Activated CD4-positive, alpha-beta T cell treated with anti-CD3 and anti-CD28 coated beads, Interleukin-2, Interleukin-6, amounts not matched to agents 100 ng/mL and 50 ng/mL, durations not matched to agents 16 hours and 8 hours (primary cell): ENCODE results near the gene REXO5.

Experiments
- DNase-seq: peaks from one replicate; pipeline ENCODE4 v3.0.0-alpha.2; 2020

REXO5 gene

DNA sequence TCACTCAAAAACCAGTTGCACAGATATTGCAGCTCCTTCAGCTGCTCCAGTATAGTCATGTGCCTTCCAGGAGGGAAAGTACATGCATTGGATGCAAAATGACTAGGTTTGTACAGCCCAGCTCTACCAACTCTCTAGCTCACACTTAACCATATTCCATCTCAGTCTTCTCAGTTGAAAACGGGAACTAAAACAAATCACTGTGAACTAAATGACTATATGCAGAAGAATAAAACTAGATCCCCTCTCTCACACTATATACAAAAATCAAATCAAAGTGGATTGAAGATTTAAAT, 69.0 kb downstream of the REXO5 start:
- peak; percentile 16 for DNase-seq

DNA sequence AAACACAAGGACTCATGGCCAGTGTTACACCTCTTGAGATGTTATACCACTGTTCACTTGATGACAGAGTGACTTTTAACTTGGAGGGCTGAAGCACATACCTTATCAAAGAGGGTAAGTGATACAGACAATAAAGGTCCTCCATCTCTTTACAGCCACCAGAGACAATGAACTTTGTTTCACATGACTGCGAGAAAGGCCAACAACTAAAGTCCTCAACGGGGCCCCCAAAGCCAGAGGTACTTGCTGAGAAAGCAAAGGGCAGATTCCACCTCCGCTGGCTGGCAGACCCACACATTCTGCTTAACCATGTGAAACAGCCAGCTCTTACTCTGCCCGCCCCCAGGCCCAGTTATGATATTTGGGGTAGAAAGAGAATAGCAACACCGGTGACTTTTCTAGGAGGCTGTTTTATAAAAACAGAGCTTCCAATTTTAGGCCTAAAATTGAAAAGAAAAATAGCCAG, 72.4 kb downstream of the REXO5 start:
- DNase-seq, result no peak

- peak; percentile 79 for DNase-seq
Measured at GRCh38 chr16:20879175-20880040, 73.1 kb downstream of the REXO5 start.

DNA sequence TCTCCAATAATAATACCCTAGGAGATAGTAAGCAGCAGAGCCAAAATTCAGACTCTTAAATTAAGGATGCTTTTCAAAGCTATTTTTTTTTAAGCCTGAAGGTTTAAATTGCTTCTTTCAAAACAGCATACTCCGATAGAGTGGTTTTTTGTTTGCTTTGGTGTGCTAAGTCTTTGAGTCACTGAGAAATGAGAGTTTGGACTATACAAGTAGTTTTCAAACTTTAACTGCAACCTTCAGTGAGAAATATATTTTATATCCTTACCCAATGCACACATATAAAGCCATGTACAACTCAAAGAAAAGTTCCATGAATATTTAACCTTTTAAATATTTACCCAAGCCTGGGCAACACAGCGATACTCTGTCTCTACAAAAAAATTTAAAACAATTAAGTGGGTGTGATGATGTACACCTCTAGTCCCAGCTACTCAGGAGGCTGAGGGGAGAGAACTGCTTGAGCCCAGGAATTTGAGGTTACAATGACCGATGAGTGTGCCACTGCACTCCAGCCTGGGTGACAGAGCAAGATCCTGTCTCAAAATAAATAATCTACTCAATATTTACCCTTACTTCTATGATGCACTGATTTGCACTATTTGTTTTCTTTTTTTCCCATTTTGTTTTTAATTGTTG, 74.7 kb downstream of the REXO5 start:
- no peak for DNase-seq

DNA sequence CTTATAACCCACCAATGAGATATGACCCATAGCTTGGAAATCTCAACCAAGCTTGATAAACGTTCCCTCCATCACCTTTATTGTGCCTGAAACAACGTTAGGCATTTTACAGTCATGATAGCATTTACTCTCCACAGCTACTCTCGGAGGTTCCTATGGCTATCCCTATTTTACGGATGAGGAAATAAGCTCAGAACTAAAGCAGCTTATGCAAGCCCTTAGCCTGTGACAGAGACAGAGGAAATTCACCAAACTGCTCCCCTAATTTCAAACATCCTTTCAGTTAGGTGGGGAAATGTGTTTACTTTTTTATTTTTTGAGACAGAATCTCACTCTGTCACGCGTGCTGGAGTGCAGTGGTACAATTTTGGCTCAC, 75.2 kb downstream of the REXO5 start:
- no peak for DNase-seq

GRCh38 chr16:20883554-20884239, 77.4 kb downstream of the REXO5 start:
- no peak for DNase-seq

GRCh38 chr16:20884240-20884556, 77.9 kb downstream of the REXO5 start:
- DNase-seq, result peak; percentile 42

DNA sequence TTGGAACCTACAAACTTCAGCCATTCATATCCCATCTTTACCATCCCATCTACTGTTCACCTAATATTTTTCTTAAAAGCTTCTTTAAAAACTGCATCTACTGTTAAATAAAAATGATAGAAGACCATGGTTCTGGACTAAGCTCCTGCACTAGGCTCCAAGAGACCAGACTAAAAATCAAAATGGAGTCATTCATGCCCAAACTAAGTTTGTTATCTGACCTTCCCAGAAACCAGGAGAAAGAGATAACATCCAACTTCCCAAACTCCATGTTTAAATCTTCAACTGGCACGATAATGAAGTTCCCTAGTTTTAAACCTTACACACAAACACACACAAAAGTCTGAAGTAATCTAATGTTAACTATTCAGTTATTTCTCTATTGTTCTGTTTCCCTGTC, 80.0 kb downstream of the REXO5 start:
- DNase-seq, result no peak

- no peak for DNase-seq
Measured at GRCh38 chr16:20887207-20887606, 80.9 kb downstream of the REXO5 start.

- no peak for DNase-seq
Measured at GRCh38 chr16:20889625-20890275, 83.4 kb downstream of the REXO5 start.

DNA sequence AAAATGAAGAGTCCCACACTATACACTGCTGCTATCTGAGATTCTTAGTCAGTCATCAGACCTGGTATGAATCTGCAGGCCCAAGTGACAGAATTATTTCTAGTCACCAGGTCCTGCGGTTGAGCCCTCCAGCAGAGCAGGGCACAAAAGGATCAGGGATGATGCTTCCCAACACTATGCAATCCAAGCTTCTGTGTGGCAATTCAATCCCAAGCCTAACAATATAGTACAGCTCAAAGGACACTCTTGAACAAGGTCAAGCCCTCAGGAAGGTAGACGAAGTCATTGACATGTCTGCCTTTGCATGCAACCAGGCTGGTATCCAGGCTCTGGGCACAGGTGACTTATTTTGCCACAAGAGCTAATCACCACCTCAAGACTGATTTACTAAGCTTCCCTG, 88.1 kb downstream of the REXO5 start:
- DNase-seq, result no peak

GRCh38 chr16:20897253-20897897, 91.0 kb downstream of the REXO5 start:
- DNase-seq, result no peak

- DNase-seq, result no peak
Measured at GRCh38 chr16:20897922-20898321, 91.6 kb downstream of the REXO5 start.

DNA sequence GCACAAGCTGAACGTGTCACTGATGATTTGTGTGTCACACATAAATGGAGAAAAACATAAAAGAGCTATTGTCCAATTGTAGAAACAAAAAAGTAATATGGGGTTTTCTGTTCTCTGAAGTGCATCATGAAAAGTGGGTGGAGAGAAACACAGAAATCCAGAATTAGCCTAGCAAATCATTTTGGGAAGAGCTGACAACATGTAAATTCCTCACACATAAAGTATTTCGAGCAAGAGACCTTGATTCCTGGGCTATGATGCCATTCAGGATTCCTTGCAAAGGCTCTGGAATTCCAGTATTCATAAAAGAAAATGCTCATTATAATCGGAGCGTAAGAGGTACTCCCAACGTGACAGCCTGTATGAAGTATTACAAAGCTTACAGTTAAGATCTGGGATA, 92.7 kb downstream of the REXO5 start:
- DNase-seq, result no peak
